ENCODE measurements around the gene THOC6.

DNA sequence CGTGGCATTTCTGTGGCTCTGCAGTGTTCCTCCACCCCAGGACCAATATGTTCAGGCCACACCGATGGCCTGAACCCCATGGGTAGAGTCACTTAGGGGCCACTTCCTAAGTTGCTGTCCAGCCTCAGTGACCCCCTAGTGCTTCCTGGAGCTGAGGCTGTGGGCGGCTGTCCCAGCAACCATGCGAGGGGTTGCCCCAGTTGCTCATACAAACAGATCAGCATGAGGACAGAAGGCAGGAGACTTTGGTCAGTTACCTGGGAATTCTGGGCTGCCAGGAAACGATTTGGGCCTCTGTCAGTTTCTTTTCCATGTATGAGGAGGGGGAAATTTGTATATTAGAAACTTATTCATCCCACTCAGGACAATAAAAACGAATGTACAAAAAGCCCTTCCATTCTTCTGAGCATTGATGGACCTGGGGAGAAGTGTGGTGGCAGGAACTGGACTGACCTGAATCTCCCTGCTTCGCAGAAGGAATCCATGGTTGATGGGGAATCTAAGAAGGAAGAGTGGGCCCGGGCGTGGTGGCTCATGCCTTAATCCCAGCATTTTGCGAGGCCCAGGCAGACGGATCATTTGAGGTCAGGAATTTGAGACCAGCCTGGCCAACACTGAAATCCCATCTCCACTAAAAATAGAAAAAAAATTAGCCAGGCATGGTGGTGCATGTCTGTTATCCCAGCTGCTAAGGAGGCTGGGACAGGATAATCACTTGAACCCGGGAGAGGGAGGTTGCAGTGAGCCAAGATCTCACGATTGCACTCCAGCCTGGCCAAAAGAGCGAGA, 36.7 kb downstream of the THOC6 start:
- TF ChIP-seq, protein P1, sequence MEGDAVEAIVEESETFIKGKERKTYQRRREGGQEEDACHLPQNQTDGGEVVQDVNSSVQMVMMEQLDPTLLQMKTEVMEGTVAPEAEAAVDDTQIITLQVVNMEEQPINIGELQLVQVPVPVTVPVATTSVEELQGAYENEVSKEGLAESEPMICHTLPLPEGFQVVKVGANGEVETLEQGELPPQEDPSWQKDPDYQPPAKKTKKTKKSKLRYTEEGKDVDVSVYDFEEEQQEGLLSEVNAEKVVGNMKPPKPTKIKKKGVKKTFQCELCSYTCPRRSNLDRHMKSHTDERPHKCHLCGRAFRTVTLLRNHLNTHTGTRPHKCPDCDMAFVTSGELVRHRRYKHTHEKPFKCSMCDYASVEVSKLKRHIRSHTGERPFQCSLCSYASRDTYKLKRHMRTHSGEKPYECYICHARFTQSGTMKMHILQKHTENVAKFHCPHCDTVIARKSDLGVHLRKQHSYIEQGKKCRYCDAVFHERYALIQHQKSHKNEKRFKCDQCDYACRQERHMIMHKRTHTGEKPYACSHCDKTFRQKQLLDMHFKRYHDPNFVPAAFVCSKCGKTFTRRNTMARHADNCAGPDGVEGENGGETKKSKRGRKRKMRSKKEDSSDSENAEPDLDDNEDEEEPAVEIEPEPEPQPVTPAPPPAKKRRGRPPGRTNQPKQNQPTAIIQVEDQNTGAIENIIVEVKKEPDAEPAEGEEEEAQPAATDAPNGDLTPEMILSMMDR (IDR thresholded peaks at IDR 0.05; ENCODE audit: extremely low read depth in 1 of 2, insufficient read depth in 1 of 2, low read depth in 1 of 2, low read length in 2 of 2): no peak
- TF ChIP-seq POLR2AphosphoS5 (IDR thresholded peaks at IDR 0.05; ENCODE audit: insufficient read depth, low read depth, low read length): no peak
- no peak for TF ChIP-seq EZH2 (IDR thresholded peaks at IDR 0.05; ENCODE audit: borderline replicate concordance, low read depth, low read length, severe bottlenecking)
- TF ChIP-seq POLR2A (IDR thresholded peaks at IDR 0.05; ENCODE audit: low read depth, low read length): no peak
- TF ChIP-seq, protein P2, sequence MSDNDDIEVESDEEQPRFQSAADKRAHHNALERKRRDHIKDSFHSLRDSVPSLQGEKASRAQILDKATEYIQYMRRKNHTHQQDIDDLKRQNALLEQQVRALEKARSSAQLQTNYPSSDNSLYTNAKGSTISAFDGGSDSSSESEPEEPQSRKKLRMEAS (IDR thresholded peaks at IDR 0.05; ENCODE audit: insufficient read depth, insufficient read length): no peak
- TF ChIP-seq MYC (IDR thresholded peaks at IDR 0.05; ENCODE audit: low read depth, low read length): no peak
- no peak for TF ChIP-seq JUN (IDR thresholded peaks at IDR 0.05; ENCODE audit: borderline replicate concordance, insufficient read depth, insufficient read length, low read depth)
- TF ChIP-seq FOS (IDR thresholded peaks at IDR 0.05; ENCODE audit: borderline replicate concordance, insufficient read depth, low read length): no peak

All from endothelial cell of umbilical vein (primary cell).